ENCODE results near the gene DGKD.

The DGKD gene

DNA sequence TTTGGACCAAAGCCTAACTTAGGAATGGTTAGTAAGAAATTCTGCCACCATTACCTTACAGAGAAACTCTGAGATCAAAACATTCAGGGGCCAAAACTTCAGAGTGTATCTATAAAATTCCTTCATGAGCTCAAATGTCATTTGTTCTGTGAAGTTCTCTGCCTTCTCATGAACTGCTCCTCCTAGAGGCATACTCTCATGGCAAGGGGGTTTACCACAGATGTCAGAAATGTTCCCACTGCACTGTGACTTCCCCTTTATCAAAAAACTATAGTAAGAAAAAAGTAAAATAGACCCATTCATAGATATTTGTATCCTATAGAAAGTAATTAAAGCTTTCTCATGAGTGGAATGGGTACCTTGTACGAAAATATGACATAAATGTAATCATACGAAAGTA, 143.8 kb downstream of the DGKD start:
- H2AFZ ChIP-seq (ENCODE audit: low read length): no peak overlapping the region
- no peak overlapping the region for H3K27ac ChIP-seq (ENCODE audit: low read length)
- H3K36me3 ChIP-seq (replicated peaks; ENCODE audit: insufficient read depth, low read length): no peaks in the 10 kb centered on the region
- DNase-seq: no peak
- H3K4me2 ChIP-seq (ENCODE audit: low read depth, low read length): no peak overlapping the region
- H3K9me3 ChIP-seq (replicated peaks; ENCODE audit: insufficient read depth, low read length): no peaks in the 10 kb centered on the region
- no peak for TF ChIP-seq EZH2 (optimal IDR thresholded peaks at IDR 0.05; ENCODE audit: low read depth, low read length)
- no peak for TF ChIP-seq EZH2phosphoT487 (IDR thresholded peaks at IDR 0.05; ENCODE audit: low read length)
- TF ChIP-seq, protein P1, sequence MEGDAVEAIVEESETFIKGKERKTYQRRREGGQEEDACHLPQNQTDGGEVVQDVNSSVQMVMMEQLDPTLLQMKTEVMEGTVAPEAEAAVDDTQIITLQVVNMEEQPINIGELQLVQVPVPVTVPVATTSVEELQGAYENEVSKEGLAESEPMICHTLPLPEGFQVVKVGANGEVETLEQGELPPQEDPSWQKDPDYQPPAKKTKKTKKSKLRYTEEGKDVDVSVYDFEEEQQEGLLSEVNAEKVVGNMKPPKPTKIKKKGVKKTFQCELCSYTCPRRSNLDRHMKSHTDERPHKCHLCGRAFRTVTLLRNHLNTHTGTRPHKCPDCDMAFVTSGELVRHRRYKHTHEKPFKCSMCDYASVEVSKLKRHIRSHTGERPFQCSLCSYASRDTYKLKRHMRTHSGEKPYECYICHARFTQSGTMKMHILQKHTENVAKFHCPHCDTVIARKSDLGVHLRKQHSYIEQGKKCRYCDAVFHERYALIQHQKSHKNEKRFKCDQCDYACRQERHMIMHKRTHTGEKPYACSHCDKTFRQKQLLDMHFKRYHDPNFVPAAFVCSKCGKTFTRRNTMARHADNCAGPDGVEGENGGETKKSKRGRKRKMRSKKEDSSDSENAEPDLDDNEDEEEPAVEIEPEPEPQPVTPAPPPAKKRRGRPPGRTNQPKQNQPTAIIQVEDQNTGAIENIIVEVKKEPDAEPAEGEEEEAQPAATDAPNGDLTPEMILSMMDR (IDR thresholded peaks at IDR 0.05; ENCODE audit: low read length): no peak
- H3F3A ChIP-seq (ENCODE audit: insufficient read depth, low read length): no peaks in the 10 kb centered on the region
- no peaks in the 10 kb centered on the region for H3K79me2 ChIP-seq (ENCODE audit: low read length)
- no peaks in the 10 kb centered on the region for H3K9me2 ChIP-seq (replicated peaks; ENCODE audit: insufficient read depth, low read length)
- no peaks in the 10 kb centered on the region for H3K27me3 ChIP-seq (replicated peaks; ENCODE audit: insufficient read depth, low read length)
- 0 out of 2 replicates have a peak, but pooled peaks cover 9% of the 10 kb centered on the region for H3K4me1 ChIP-seq (ENCODE audit: low read length)
- H3K4me3 ChIP-seq (ENCODE audit: low read length): no peak overlapping the region
- H4K20me1 ChIP-seq (ENCODE audit: insufficient read depth, low read length): no peaks in the 10 kb centered on the region
- no peak overlapping the region for H3K9ac ChIP-seq (ENCODE audit: low read length)

DNA sequence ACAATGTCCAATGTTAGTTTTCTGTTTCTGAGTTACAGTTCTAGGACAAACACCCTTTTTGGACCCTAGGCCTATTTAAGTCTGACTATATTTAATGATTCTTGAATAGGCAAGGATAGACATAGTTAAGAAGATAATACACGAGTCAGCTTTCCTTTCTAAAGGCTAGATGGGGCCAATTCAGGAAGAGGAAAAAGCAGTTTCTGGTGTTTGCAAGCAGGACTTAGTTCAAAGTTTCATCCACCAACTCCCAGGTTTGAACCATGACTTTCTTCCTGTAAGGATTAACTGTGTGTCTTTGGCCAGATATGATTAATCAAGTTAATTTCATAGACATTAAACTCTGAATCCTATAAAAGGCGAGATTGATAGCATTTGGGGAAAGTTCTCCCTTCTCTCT, 145.6 kb downstream of the DGKD start:
- Histone ChIP-seq H3K79me2 (ENCODE audit: low read length) (no peaks in the 10 kb centered on the region), H3K9me3 (replicated peaks; ENCODE audit: insufficient read depth, low read length) (no peaks in the 10 kb centered on the region), H3K27ac (ENCODE audit: low read length) (no peak overlapping the region), H2AFZ (ENCODE audit: low read length) (no peak overlapping the region), H4K20me1 (ENCODE audit: insufficient read depth, low read length) (no peaks in the 10 kb centered on the region), H3K9ac (ENCODE audit: low read length) (no peak overlapping the region), H3K4me1 (ENCODE audit: low read length) (peaks cover 21% of the 10 kb centered on the region), H3K4me3 (ENCODE audit: low read length) (no peak overlapping the region), H3K36me3 (replicated peaks; ENCODE audit: insufficient read depth, low read length) (no peaks in the 10 kb centered on the region), H3F3A (ENCODE audit: insufficient read depth, low read length) (peaks cover 7% of the 10 kb centered on the region; the same call in 1 of the 2 replicates), H3K4me2 (ENCODE audit: low read depth, low read length) (no peak overlapping the region), H3K27me3 (replicated peaks; ENCODE audit: insufficient read depth, low read length) (no peaks in the 10 kb centered on the region), H3K9me2 (replicated peaks; ENCODE audit: insufficient read depth, low read length) (no peaks in the 10 kb centered on the region)
- no peak for DNase-seq
- TF ChIP-seq, protein P1 (IDR thresholded peaks at IDR 0.05; ENCODE audit: low read length): no peak
- TF ChIP-seq EZH2phosphoT487 (IDR thresholded peaks at IDR 0.05; ENCODE audit: low read length) (no peak), EZH2 (optimal IDR thresholded peaks at IDR 0.05; ENCODE audit: low read depth, low read length) (no peak)

DNA sequence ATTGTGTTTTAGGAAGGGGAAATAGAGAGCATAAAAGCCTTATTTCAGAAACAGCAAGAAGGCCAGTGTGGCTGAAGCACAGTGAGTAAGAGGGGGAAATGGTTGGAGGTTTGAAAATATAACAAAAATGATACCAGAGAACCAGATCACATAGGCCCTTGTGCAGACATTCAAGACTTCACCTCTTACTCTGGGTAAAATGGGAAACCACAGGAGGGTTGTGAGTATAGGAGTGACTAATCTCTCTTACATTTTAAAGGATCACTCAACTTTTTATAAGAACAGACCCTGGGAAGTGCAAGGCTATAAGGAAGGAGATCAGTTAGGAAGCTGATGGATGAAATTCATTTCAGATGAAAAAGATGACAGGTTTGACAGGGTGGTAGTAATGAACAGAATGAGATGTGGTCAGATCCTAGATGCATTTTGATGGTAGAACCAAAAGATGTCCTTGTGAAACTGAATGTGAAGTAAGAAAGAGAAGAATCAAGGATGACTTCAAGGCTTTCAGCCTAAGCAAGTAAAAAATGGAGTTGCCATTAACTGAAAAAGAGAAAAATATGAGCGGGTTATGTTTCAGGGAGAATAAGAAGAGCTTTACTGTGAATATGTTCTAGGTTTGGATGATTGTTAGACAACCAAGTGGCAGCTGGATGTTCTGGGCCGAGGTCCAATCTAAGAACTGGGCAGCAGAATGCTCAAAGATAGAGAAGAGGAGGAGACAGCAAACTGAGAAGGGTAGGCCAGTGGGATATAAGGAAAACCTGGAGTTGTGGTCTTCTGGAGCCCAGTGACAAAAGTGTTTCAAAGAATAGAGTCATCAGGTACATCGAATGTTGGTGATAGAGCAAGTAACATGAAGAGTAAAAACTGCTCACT, 147.1 kb downstream of the DGKD start:
- no peaks in the 10 kb centered on the region for H3K27me3 ChIP-seq (replicated peaks; ENCODE audit: insufficient read depth, low read length)
- H3K9me2 ChIP-seq (replicated peaks; ENCODE audit: insufficient read depth, low read length): no peaks in the 10 kb centered on the region
- H3K79me2 ChIP-seq (ENCODE audit: low read length): no peaks in the 10 kb centered on the region
- H3K4me1 ChIP-seq (ENCODE audit: low read length): peaks cover 22% of the 10 kb centered on the region
- no peaks in the 10 kb centered on the region for H3K36me3 ChIP-seq (replicated peaks; ENCODE audit: insufficient read depth, low read length)
- no peak overlapping the region for H3K9ac ChIP-seq (ENCODE audit: low read length)
- no peak overlapping the region for H3K4me2 ChIP-seq (ENCODE audit: low read depth, low read length)
- no peaks in the 10 kb centered on the region for H4K20me1 ChIP-seq (ENCODE audit: insufficient read depth, low read length)
- peaks cover 7% of the 10 kb centered on the region; the same call in 1 of the 2 replicates for H3F3A ChIP-seq (ENCODE audit: insufficient read depth, low read length)
- no peak for DNase-seq
- no peaks in the 10 kb centered on the region for H3K9me3 ChIP-seq (replicated peaks; ENCODE audit: insufficient read depth, low read length)
- no peak overlapping the region for H3K27ac ChIP-seq (ENCODE audit: low read length)
- no peak overlapping the region for H3K4me3 ChIP-seq (ENCODE audit: low read length)
- H2AFZ ChIP-seq (ENCODE audit: low read length): no peak overlapping the region
- no peak for TF ChIP-seq EZH2 (optimal IDR thresholded peaks at IDR 0.05; ENCODE audit: low read depth, low read length)
- TF ChIP-seq, protein P1 (IDR thresholded peaks at IDR 0.05; ENCODE audit: low read length): no peak
- no peak for TF ChIP-seq EZH2phosphoT487 (IDR thresholded peaks at IDR 0.05; ENCODE audit: low read length)

Measured in MM.1S (cell line).